Right ventricle myocardium inferior (tissue), 1 donor: ENCODE data around the gene MED23. TPM values are rescaled to one million over a fixed set of nuclear protein-coding genes. Genes with fewer than 3 reads are reported as not detected.

Experiments
- ATAC-seq: fragments of 200-7000 bp; cut with Tn5 transposase; one replicate; pipeline ENCODE4 v1.9.1; 2020; ENCODE audit warnings: mild to moderate bottlenecking, moderate library complexity
- DNase-seq: peaks from one replicate; pipeline ENCODE4 v3.0.0; 2021; ENCODE audit errors: missing footprints
- intact Hi-C: fragments of 100-400 bp; cut with DNase I; formaldehyde crosslinking; loops from one replicate; pipeline ENCODE4 v1.11.0; 2022
- total RNA-seq: library from RNA; stranded (reverse); fragmentation: NEBNext Ultra II Directional; extraction: Animal tissue kit (Norgen Biotek cat#: 25700); gene quantifications from one replicate; pipeline ENCODE4 v1.2.1, GENCODE V29; 2021
- donor health status: DM: no; HTN: yes; CAD: no; lungs with severe emphysema.

The MED23 gene
- total RNA-seq, 1 donor from 2014 or later, result 10.1 TPM

DNA sequence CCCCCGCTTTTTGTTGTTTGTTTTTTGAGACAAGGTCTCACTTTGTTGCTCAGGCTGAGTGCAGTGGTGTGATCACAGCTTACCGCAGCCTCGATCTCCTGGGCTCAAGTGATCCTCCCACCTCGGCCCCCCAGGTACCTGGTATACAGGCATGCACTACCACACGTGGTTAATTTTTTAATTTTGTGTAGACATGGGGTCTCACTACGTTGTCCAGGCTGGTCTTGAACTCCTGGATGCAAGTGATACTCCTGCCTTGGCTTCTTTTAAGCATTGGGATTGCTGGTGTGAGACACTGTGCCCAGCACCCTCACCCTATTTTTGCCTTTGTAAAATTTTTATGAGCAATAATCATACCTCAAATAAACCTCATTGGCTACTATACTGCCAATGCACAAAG is 14.5 kb upstream of the MED23 start:
- intact Hi-C loops, result no loop called here
- no peak for DNase-seq
- no peak for ATAC-seq

DNA sequence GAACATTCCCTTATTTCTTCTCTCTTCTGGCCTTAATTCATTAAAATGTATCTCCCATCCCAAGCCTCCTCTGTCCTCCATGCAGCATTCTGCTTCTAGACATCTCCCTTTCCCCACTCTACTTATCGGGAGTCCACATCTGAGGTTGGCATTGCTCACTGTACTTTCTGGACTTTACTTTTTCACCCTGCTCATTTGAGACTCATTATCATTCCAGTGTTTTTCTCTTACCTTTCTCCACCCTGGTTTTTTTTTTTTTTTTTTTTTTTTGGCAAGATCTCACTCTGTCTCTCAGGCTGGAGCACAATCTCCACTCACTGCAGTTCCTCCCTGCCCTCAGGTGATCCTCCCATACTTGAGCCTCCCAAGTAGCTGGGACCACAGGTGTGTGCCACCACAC is 13.5 kb upstream of the MED23 start:
- DNase-seq (no peak), ATAC-seq (no peak)
- intact Hi-C loops, result no loop called here

DNA sequence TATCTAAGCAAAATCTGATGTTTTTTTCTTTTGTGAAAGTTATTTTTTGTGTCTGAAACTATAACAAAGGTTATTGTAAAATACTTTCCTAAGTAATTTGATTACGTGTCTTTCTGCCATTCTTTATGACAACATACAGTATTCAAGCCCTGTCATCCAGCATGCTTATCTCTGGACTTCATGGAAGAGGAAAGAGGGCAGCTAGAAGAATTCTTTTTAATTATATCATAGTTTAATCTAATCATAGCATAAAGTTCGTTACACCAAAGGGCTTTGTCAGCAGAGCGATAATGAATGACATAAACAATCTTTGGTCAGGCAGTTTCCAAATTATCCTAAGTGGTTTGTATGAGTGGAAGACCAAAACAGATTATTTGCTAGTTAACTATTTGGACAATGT is 12.5 kb upstream of the MED23 start:
- no peak for DNase-seq
- intact Hi-C loops, result no loop called here
- ATAC-seq, result no peak

DNA sequence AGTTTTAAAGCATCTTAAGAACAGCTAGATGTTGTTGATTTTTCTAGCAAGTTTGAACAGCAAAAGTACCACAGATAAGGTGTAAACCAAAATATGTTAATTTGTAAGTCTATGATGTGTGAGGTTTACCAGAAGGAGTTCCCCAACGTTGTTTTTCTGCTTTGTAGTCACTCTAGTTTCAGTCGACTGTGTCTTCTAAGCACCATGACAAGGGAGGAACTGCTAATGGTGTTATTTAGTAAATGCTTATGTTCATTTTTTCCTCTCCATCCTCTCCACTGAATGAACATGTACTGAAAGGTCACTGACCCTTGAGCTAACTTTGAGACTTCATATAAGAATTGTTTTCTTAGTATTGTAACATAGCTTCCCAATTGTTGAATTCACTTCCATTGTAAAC is 12.1 kb upstream of the MED23 start:
- DNase-seq (no peak), ATAC-seq (no peak)
- intact Hi-C loops, result no loop called here

DNA sequence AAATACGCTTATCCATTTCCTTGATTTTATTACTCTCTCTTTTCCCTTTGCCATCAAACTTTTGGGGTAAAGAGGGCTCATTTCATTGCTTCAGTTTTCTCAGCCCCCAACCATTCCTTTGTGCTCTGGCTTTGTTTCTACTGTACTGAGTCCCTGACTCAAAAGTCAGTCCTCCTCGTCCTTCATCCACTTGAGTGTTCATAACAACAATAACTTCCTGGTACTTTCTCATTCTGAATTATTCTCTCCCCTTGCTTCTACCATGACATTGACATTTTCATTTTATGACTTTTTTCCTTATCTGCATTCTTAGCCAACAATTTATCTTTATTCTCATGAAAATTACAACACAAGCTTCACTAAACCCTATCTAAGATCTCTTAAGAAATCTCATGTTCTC is 10.0 kb upstream of the MED23 start:
- DNase-seq (no peak), ATAC-seq (no peak)
- intact Hi-C loops, result no loop called here

DNA sequence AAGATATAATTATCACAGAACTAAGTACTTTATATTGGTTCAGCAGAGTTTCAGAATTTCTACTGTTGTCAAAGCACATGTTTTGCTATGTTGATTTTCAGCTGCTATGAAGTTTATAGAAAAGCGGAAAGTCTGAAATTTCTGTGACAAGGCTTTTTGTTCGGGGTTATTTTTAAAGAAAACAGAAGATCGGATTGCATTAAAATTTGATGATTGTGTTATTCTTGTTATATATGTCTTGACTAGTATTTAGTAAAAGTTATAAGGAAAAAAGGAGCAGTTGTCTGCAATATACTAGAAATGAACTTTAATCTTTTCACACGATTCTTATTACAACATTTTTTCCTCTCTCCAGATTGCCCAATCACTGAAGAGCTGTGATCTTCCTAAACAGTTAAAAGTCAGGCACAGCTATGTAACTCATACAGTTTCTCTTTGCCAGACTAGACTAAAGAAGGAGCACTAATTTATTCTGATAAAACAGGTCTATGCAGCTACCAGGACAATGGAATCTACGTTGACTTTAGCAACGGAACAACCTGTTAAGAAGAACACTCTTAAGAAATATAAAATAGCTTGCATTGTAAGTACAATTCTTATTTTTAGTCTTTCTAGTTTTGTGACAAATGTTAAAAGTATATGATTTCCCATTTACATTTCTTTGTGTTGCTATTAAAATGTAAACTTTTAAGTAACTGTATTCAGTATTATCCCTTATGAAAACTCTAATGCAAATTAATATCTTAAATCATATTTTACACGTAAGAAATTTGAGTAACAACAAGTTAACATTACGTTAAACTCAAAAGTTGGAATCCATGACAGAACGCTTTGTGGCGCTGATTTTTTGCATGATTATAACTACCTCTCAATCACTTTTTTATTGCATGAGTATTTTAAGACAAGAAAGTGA is 9.1 kb upstream of the MED23 start, which contains the start of gene ENPP3:
ENPP3 (plus strand) TSS at position 423 of the 913 bp plus-strand sequence; CDS start at position 506, 83 bp downstream.
- intact Hi-C loops, result no loop called here
- no peak for ATAC-seq
- DNase-seq, result no peak

DNA sequence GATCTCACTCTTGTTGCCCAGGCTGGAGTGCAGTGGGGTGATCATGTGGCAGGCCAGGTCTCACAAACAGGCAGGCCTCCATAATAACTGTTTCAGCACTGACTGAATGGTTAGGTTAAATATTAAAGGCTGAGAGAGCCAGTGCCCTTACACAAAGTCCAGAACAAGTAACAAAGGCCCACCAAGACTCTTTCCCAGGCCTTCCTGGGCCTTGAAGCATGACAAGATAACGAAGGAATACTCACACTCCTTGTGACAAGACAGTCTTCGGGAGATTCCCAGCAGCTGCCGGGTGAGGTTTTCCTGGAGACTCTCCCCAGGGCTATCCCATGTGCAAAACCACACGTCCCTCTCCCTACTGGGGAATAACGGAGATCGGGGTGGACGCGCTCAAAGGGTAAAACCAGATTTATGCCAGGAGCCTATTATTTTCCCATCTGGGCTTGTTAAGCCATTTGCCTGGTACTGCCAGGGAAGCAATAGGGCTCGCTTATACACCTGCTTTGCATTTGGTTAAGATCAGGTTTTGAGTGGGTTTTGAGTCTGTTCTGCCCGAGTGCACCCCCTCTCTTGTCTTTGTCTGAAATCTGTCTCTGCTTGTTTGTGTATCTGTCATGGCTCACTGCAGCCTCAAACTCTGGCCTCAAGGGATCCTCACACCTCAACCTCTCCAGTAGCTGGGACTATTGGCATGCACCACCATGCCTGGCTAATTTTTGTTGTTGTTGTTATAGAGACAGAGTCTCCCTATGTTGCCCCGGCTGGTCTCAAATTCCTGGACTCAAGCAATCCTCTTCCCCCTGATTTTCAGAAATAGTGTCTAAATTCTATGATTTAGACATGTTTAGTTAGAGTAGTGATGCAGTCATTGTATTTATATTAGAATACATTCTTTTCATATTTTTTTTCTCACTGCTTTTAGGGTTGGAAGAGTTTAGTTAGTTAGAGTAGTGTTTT is 7.6 kb upstream of the MED23 start:
- ATAC-seq (no peak), DNase-seq (no peak)
- intact Hi-C loops, result no loop called here

DNA sequence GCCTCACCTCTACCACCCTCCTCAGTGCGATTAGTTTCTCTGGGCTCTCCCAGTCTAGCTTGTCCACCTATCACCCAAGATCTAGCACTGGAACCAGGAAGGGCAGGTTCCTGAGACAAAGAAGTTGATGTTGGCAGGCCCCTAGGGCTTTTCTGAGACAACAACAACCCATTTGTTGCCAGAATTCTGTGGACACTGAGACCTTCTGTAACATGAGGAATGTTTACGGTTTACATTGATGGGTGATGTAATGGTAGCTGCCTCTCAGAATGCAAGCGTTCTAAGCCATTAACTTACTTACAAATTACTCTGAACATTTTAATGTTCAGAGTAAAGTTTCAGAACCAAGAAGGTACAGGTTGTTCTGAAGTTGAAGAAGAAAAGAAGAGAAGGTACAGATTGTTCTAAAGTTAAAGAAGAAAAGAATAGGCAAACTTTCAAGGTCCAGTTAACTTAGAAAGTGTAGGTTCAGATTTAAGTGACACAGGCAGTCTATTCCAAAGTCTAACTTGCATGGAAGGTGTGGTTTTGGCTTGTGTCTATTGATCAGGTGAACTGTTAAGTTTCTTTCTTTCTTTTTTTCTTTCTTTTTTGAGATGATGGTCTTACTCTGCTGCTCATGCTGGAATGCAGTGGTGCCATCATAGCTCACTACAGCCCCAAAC is 3.7 kb upstream of the MED23 start:
- ATAC-seq (no peak), DNase-seq (no peak)
- intact Hi-C loops, result no loop called here

DNA sequence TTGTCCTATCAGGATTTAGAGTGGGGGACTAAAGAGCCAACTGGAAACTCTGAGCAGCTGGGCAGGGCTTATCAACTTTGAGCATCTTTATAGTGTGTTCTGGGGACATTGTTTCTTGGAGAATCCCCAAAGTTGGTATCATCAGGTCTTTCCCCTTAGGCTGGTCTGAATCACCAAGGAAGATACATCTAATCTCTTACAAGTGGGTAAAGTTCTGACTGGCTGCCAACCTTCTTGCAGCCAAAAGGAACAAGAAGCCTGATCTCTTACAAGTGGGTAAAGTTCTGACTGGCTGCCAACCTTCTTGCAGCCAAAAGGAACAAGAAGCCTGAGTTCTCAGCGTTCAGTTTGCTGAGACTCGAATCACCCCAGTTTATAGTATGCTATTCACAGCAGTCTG is 1.6 kb upstream of the MED23 start:
- DNase-seq (no peak), ATAC-seq (no peak)
- intact Hi-C loops, result no loop called here

DNA sequence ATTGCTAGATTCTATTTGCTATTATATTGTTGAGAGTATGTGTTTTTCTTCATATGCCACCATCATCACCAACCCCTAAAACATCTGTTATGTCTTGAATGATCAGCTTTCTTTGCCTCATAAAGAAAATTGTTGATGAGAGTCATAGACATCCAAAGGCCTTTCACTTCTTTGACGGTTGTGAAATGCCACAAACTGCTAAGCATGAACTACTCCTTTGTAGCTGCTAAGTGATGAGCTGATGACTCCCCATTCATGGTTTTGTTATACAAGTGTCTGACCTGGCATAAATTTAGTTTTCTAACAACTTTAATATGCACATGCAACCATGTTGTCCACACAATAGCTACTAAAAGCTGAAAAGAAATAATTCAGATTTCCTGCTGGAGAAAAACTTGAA is 684 bp upstream of the MED23 start:
- no peak for ATAC-seq
- intact Hi-C loops, result no loop called here
- DNase-seq, result no peak

DNA sequence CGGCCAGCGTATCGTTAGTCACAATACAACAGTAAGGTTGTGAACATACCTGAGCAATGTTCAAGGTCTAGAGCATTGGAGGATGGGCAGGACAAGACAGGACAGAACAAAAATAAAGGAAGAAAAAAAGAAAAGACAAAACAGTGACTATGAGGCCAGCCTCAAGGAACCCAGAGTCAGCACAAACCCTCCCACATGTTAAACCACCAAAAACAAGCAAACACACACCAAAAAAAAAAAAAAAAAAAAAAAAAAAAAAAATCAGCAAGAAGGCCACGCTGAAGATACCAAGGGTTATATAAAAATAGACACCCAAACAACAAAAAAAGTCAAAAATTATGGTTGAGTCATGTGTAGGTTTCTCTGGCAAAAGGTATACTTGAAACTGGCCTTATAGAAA is 12.8 kb downstream of the MED23 start:
- intact Hi-C loops, result no loop called here
- ATAC-seq (no peak), DNase-seq (no peak)

DNA sequence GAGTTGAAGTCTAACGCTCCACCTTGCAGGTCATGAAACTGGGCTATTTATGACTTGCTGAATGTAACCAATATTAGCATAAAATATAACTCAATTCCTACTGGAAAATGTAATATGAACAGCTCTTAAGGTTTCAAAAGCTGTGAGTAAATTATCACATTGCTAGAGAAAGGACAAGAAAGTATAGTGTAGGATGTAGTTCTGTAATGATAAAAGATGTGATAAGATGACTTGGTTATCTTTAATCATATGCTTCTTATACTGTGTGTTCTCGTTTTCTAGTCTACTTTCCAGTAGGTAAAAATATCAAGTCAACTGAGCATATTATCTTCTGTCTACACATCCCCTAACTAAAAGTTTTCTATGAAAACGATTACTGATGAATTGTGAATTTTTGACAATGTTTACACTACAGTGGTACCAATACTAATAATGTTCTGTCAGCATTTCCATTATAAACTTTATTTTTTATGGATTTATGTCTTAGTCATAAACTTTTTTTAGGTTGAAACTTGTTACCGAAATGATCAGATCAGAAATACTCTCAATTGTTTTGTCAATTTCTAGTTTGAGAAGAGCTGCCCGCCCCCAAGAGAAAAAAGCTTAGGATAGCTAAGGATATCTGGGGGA is 14.6 kb downstream of the MED23 start:
- intact Hi-C loops, result no loop called here
- ATAC-seq, result no peak
- no peak for DNase-seq

DNA sequence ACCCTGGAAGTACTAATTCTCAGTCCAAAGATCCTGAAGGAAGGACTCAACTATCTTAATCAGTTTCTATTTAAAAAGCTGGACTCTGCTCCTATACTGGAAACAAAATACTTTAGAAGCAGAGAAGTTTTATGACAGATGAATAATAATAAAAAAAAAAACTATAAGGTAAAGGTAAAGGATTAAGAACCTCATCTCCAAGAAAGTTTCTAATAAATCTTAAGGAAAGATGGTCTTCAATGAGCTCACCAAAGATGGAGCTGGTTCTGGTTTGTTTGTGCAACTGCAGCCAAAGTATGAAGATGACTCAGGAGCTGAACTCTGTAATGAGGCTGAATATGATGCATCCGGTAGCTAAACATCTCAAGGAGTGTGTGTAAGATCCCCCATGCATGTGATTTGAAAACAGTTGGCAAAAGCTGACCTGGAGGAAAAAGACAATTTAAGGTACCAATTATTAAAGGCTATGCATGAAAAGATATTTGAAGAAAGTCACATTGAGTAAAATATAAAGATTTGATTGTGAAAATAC is 25.2 kb downstream of the MED23 start:
- ATAC-seq (no peak), DNase-seq (no peak)
- intact Hi-C loops, result no loop called here

DNA sequence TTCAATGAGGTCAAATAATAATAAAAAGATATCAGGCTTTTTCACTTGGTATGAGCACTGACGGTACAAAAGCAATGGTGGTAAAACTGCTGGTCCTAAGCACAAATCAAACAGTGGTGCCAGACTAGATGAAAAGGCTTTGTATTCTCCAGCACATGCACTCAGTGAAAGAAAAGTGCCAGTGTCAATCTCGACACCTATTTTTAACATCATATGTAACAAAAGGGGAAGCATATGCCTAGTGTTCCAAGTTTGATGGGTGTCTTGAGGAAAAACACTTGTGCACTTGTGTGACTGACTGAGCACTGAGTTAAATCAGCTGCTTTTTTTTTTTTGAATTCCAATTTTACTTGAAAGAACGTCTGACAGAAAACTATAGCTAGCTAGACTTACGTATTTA is 27.3 kb downstream of the MED23 start:
- intact Hi-C loops, result no loop called here
- DNase-seq (no peak), ATAC-seq (peak; percentile 48)

DNA sequence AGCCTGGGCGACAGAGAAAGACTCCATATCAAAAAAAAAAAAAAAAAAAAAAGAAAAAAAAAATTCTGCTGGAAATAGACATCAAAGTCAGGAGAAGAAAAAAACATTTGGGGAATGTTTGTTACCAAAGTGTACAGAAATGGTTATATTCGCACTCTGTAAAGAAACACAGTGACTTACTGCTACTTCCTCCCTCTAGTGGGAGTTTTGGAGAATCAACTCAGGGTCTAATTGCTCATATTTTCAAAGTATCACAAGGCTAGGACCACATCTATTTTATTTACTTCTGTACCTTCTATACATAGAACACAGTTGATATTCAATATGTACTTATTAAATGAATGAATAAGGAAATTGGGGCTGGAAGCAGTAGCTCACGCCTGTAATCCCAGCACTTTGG is 30.6 kb downstream of the MED23 start:
- intact Hi-C loops, result no loop called here
- DNase-seq (no peak), ATAC-seq (no peak)

DNA sequence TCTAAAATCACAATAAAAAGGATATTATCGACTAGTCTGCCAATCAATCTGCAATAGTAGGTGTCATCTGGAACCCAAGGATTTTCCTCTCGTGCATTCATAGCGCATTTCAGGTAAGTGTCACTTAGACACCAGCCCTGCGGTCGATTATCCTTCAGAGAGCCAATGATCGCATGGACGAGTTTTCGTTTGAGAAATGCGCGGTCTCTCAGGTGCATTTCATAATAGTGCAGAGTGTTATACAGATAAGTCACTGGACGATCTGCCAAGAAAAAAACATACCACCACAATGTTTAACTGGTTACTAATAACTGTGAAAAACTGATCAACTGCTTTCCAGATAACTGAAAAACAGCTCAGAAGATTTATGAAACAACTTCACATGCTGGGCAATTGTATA is 34.0 kb downstream of the MED23 start:
- DNase-seq (no peak), ATAC-seq (no peak)
- intact Hi-C loops, result no loop called here

DNA sequence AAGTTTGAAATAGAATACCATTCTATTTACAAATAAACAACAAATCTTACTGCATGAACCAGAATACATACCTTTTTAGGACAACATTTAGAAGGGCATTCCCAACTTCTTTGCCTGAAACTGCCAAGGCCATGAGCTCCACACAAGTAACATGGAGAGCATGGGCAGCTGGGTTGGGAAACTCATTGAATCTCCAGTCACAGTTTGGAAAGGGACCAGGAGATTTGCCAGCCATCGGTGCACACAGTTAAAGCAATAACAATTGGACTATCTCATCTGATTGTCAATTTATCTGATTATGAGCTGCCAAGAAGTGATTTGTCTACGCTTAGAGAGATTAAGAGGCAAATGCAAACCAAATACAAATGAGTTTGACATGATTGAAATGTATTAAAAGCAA is 35.1 kb downstream of the MED23 start:
- DNase-seq (no peak), ATAC-seq (no peak)
- intact Hi-C loops, result no loop called here

DNA sequence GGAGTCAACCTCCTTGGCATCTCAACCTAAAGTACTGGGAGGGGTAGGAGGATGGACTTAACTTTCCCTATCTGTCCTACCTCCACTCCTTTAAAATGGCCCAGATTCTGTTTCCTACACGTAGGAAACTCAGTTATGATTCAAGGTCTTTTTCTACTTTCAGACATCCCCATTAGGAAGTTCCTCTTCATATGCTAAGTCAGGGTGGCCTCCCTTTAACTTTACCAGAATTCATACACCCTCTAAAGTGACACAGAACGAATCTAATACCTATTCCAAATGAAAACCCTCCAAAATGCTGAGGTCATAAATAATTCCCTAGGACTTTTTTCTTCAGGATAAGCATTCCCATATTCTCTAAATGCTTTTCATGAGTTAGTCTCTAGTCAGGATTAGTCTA is 39.4 kb downstream of the MED23 start:
- ATAC-seq (no peak), DNase-seq (no peak)
- intact Hi-C loops, result no loop called here

DNA sequence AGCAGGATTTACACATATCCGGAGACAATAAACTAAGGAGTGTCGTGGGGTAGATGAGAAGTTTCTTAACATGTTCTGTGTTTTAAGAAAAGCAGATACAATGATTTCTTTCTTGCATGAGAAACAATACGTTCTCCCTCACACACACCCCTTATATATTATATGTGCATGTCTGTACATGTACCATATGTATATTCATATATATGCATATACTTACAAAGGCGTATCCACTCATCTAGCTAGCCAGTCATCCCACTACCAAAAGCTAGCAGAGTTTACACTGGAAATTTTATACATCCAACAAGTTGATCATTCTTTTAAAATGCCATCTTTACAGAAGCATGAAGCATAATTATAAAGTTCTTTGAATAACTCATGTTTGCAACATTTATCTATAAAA is 40.1 kb downstream of the MED23 start:
- intact Hi-C loops, result no loop called here
- DNase-seq (no peak), ATAC-seq (no peak)
